Suprapubic skin (tissue), 3 donors: ENCODE measurements around the gene FOXD4.
"Not testable (repeated sequence)": the region's sequence is repeated elsewhere in the genome, so short reads cannot be mapped to it uniquely, and the experiment has no call there.

Source experiments
- POLR2A ChIP-seq, 2 donors: fragments of 450-650 bp; IDR thresholded peaks; one replicate each; pipeline ENCODE4 v1.6.1; 2017; ENCODE audit warnings: antibody characterized with exemption in 2 of 2, mild to moderate bottlenecking in 2 of 2, moderate library complexity in 2 of 2
- TF ChIP-seq, protein P1 (sequence below), 2 donors: fragments of 200-600 bp in 1 of 2; fragments of 450-650 bp in 1 of 2; sonication (generic) in 1 of 2; IDR thresholded peaks; one replicate each; pipeline ENCODE4 v1.5.1; 2016 to 2019; ENCODE audit warnings: antibody characterized with exemption in 2 of 2, mild to moderate bottlenecking in 1 of 2, moderate library complexity in 1 of 2

DNA sequence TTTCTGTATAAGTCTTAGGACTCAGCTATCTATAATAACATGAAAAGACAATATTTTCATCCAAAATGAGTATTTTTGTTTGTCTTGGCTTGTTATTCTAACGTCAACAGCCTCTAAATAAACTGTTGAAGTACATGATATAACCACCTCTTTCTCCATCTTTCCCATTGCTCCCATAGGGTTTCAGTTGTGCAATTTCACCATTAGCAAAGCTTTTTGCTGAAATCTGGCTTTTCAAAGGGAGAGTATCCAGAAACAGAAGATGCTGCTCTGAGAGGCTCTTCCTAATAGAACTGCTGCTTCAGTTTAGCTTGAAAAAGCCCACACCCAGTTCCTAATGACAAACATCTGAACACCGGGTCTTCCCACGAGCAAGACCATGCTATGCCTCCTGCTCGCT lies 31.1 kb downstream of the FOXD4 start:
- TF ChIP-seq, protein P1, sequence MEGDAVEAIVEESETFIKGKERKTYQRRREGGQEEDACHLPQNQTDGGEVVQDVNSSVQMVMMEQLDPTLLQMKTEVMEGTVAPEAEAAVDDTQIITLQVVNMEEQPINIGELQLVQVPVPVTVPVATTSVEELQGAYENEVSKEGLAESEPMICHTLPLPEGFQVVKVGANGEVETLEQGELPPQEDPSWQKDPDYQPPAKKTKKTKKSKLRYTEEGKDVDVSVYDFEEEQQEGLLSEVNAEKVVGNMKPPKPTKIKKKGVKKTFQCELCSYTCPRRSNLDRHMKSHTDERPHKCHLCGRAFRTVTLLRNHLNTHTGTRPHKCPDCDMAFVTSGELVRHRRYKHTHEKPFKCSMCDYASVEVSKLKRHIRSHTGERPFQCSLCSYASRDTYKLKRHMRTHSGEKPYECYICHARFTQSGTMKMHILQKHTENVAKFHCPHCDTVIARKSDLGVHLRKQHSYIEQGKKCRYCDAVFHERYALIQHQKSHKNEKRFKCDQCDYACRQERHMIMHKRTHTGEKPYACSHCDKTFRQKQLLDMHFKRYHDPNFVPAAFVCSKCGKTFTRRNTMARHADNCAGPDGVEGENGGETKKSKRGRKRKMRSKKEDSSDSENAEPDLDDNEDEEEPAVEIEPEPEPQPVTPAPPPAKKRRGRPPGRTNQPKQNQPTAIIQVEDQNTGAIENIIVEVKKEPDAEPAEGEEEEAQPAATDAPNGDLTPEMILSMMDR (IDR thresholded peaks at IDR 0.05), result not testable (repeated sequence)
- TF ChIP-seq POLR2A (IDR thresholded peaks at IDR 0.05), result not testable (repeated sequence)
